Tibial nerve (tissue), 4 donors: ENCODE measurements around the gene KIAA1958. TPM values are rescaled to one million over a fixed set of nuclear protein-coding genes. Genes with fewer than 3 reads are reported as not detected.

Experiments
- DNase-seq, 2 donors: peaks; one replicate each; pipeline ENCODE4 v3.0.0-alpha.2; 2019; ENCODE audit warnings: low spot score in 2 of 2
- H3K27ac ChIP-seq, 4 donors: fragments of 200-600 bp; sonication (generic) in 3 of 4; one replicate each; pipeline ENCODE4 v1.5.1; 2017 to 2019; ENCODE audit warnings: mild to moderate bottlenecking in 1 of 4
- H3K27me3 ChIP-seq, 2 donors: fragments of 200-600 bp; sonication (generic) in 1 of 2; one replicate each; pipeline versions ENCODE4 v1.5.1 to v1.6.0; 2017 to 2019
- H3K36me3 ChIP-seq, 3 donors: fragments of 200-600 bp; sonication (generic); one replicate each; pipeline ENCODE4 v1.5.1; 2018 to 2019
- H3K4me1 ChIP-seq, 4 donors: fragments of 200-600 bp; sonication (generic) in 3 of 4; one replicate each; pipeline ENCODE4 v1.5.1; 2017 to 2019
- H3K4me3 ChIP-seq, 4 donors: fragments of 200-600 bp; sonication (generic) in 3 of 4; one replicate each; pipeline ENCODE4 v1.5.1; 2017 to 2019; ENCODE audit warnings: mild to moderate bottlenecking in 1 of 4, moderate library complexity in 1 of 4
- H3K9me3 ChIP-seq, 4 donors: fragments of 200-600 bp; sonication (generic) in 3 of 4; one replicate each; pipeline ENCODE4 v1.5.1; 2017 to 2019
- EP300 ChIP-seq, 2 donors: sonication (generic); formaldehyde crosslinking; IDR thresholded peaks; one replicate each; pipeline ENCODE4 v1.6.1; 2017; ENCODE audit warnings: antibody characterized with exemption in 2 of 2, mild to moderate bottlenecking in 1 of 2
- POLR2A ChIP-seq, 2 donors: fragments of 450-650 bp; IDR thresholded peaks; one replicate each; pipeline ENCODE4 v1.6.1; 2017; ENCODE audit warnings: antibody characterized with exemption in 2 of 2, mild to moderate bottlenecking in 2 of 2, moderate library complexity in 2 of 2
- WGBS, 2 donors: methylation state at CpG; one replicate each; pipeline ENCODE4 v1.1.5; 2018; 5-methylcytosine and 5-hydroxymethylcytosine counted together
- total RNA-seq, 4 donors: library from RNA; depleted of rRNA; stranded (reverse); fragments of >200 nt; gene quantifications; one replicate each; pipeline ENCODE4 v1.1.0, GENCODE V29; 2016
- TF ChIP-seq, protein P1 (sequence below), 5 experiments: fragments of 200-600 bp in 3 of 5; fragments of 450-650 bp in 2 of 5; sonication (generic) in 3 of 5; IDR thresholded peaks; one replicate each; pipeline ENCODE4 v1.5.1; 2016 to 2019; ENCODE audit warnings: antibody characterized with exemption in 5 of 5, mild to moderate bottlenecking in 3 of 5, moderate library complexity in 2 of 5

Gene KIAA1958
- total RNA-seq, 4 donors from 2014 or later, result 3.7 to 5.2 (median 4.5) TPM

DNA sequence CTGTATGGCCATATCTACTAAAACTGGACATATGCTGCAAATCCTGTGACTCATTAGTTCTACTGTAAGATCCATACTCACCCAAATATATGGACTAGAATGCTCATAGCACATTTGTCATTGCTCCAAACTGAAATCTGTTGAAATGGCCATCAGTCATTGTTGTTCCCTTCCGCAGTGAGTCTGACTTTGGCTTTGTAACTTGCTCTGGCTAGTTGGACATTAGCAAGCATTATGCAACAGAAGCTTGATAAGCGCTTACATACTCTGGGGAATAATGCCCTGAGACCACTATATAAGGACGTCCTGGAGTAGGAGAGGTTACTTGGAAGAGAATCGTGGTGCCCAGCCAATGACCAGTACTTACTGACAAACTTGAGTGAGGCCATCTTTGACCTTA is 9.0 kb downstream of the KIAA1958 start:
- peaks cover 0 to 21% (median 4%) of the 10 kb centered on the region in 4 donors for H3K9me3 ChIP-seq
- H3K27me3 ChIP-seq, result no peaks in the 10 kb centered on the region
- no peak for DNase-seq
- no peak overlapping the region for H3K27ac ChIP-seq
- no peaks in the 10 kb centered on the region for H3K4me1 ChIP-seq
- WGBS, 2 donors, result 92 to 94% methylated on average over 4 of the region's 4 CpGs
- no peak for TF ChIP-seq EP300 (IDR thresholded peaks at IDR 0.05)
- TF ChIP-seq, protein P1, sequence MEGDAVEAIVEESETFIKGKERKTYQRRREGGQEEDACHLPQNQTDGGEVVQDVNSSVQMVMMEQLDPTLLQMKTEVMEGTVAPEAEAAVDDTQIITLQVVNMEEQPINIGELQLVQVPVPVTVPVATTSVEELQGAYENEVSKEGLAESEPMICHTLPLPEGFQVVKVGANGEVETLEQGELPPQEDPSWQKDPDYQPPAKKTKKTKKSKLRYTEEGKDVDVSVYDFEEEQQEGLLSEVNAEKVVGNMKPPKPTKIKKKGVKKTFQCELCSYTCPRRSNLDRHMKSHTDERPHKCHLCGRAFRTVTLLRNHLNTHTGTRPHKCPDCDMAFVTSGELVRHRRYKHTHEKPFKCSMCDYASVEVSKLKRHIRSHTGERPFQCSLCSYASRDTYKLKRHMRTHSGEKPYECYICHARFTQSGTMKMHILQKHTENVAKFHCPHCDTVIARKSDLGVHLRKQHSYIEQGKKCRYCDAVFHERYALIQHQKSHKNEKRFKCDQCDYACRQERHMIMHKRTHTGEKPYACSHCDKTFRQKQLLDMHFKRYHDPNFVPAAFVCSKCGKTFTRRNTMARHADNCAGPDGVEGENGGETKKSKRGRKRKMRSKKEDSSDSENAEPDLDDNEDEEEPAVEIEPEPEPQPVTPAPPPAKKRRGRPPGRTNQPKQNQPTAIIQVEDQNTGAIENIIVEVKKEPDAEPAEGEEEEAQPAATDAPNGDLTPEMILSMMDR (IDR thresholded peaks at IDR 0.05), result no peak
- no peak for TF ChIP-seq POLR2A (IDR thresholded peaks at IDR 0.05)
- no peak overlapping the region for H3K4me3 ChIP-seq
- H3K36me3 ChIP-seq, result peaks cover 0 to 24% (median 0%) of the 10 kb centered on the region in 3 donors

DNA sequence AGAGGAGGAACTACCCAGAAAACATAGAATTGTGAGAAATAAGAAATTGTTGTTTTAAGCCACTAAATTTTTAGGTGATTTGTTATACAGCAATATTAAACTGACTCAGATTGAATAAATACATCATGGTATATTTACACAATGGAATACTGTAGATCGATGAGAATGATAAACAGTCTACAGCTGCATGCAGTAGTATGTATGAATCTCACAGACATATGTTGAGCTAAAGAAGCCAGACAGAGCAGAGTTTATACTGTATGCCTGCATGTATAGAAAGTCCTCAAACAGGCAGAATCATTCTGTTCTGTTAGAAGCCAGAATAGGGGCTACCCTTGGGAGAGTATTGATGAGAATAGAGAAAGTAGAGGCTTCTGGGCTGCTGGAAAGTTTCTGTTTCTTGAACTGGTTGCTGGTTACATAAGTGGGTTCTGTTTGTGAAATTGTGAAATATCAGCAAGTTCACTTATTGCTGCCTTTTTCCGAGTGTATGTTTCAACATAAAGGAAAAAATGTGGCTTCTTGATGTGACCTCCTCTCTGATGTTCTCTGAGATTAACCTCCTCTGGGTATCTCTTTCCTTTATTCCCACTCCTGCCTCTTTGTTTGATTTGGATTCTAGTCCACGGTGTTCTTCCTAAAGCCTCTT is 9.6 kb downstream of the KIAA1958 start:
- no peak for TF ChIP-seq EP300 (IDR thresholded peaks at IDR 0.05)
- no peak for TF ChIP-seq POLR2A (IDR thresholded peaks at IDR 0.05)
- TF ChIP-seq, protein P1 (IDR thresholded peaks at IDR 0.05), result no peak
- DNase-seq, result no peak
- no peaks in the 10 kb centered on the region for H3K27me3 ChIP-seq
- H3K36me3 ChIP-seq, result peaks cover 0 to 24% (median 0%) of the 10 kb centered on the region in 3 donors
- H3K4me3 ChIP-seq, result no peak overlapping the region
- H3K9me3 ChIP-seq, result peaks cover 0 to 21% (median 4%) of the 10 kb centered on the region in 4 donors
- no peak overlapping the region for H3K27ac ChIP-seq
- WGBS, 2 donors, result 58 to 71% methylated on average over 3 of the region's 3 CpGs
- H3K4me1 ChIP-seq, result no peaks in the 10 kb centered on the region

DNA sequence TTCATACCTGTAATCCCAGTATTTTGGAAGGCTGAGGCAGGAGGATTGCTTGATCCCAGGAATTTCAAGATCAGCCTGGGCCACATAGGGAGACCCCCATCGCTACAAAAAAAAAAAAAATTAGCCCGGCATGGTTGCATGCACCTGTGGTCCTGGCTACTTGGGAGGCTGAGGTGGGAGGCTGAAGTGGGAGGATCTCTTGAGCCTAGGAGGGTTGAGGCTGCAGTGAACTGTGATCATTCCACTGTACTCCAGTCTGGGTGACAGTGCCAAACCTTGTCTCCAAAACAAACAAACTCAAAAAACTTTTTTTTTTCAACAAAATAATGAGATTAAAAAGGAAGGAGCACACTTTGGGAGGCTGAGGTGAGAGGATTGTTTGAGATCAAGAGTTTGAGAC is 14.2 kb downstream of the KIAA1958 start:
- Histone ChIP-seq H3K27me3 (no peaks in the 10 kb centered on the region), H3K27ac (no peak overlapping the region), H3K4me1 (no peaks in the 10 kb centered on the region), H3K4me3 (no peak overlapping the region), H3K9me3 (no peaks in the 10 kb centered on the region), H3K36me3 (no peaks in the 10 kb centered on the region)
- no peak for DNase-seq
- WGBS, 2 donors, result 95 to 98% methylated on average over 2 of the region's 2 CpGs
- no peak for TF ChIP-seq POLR2A (IDR thresholded peaks at IDR 0.05)
- TF ChIP-seq, protein P1 (IDR thresholded peaks at IDR 0.05), result no peak
- TF ChIP-seq EP300 (IDR thresholded peaks at IDR 0.05), result no peak

DNA sequence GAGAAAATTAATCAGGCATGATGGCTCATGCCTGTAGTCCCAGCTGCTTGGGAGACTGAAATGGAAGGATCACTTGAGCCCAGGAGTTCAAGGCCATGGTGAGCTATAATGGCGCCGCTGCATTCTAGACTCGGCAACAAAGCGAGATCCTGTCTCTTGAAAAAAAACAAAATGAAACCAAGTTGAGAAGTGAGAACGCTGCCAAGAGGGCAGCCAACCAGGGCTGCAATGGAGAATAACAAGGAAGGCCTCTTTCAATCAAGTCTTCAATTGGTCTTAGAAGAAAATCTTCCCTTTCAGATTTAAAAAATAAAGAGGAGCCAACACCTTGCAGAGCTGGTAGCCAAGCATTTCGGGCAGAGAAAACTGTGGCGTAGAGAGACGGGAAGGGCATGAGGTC is 14.7 kb downstream of the KIAA1958 start:
- Histone ChIP-seq H3K27me3 (no peaks in the 10 kb centered on the region), H3K4me3 (no peak overlapping the region), H3K36me3 (no peaks in the 10 kb centered on the region), H3K9me3 (no peaks in the 10 kb centered on the region), H3K27ac (no peak overlapping the region), H3K4me1 (no peaks in the 10 kb centered on the region)
- TF ChIP-seq, protein P1 (IDR thresholded peaks at IDR 0.05), result no peak
- TF ChIP-seq EP300 (IDR thresholded peaks at IDR 0.05), result no peak
- 93 to 96% methylated on average over 8 of the region's 8 CpGs for WGBS, 2 donors
- no peak for DNase-seq

DNA sequence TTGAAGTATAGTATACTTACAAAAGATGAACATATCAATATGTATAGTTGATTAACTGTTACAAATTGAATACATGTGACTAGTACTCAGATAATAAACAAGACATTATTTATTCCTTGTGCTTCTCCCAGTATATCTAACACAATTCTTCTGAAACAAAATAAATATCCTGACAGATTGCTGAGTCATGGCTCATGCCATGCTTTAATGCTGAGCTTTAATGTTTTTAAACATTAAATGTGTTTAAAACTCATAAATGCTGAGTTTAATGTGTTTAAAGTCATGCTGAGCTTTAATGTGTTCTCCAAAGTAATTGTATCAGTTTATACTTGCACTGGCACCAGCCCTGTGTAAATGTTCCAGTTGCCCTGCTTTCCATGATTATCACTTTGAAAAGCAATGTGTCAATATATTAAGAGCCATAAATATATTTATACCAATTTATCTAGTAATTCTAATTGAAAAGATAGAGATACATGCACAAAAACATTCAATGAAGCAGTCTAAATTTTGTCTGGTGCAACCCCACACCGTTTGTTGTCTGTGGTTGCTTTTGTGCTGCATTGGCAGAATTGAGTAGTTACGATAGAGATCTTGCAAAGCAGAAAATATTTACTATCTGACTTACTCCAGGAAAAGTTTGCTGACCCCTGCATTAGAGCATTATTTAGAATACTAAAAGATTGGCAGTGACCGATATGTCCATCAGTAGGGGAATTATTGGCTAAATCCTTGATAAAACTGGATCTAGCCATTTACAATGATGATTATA is 15.7 kb downstream of the KIAA1958 start:
- DNase-seq, result no peak
- no peaks in the 10 kb centered on the region for H3K9me3 ChIP-seq
- TF ChIP-seq, protein P1 (IDR thresholded peaks at IDR 0.05), result no peak
- no peak for TF ChIP-seq EP300 (IDR thresholded peaks at IDR 0.05)
- TF ChIP-seq POLR2A (IDR thresholded peaks at IDR 0.05), result no peak
- no peaks in the 10 kb centered on the region for H3K36me3 ChIP-seq
- no peak overlapping the region for H3K4me3 ChIP-seq
- WGBS, 2 donors, result 75 to 82% methylated on average over 3 of the region's 3 CpGs
- H3K27ac ChIP-seq, result no peak overlapping the region
- no peaks in the 10 kb centered on the region for H3K4me1 ChIP-seq
- no peaks in the 10 kb centered on the region for H3K27me3 ChIP-seq
